Choroid plexus epithelial cell (primary cell): ENCODE measurements around the gene USP3.

ENCODE experiments used
- DNase-seq: peaks from one replicate; pipeline ENCODE4 v3.0.0-alpha.2; 2010; ENCODE audit warnings: low read depth
- H3K4me3 ChIP-seq: 2 replicates; pipeline ENCODE4 v1.5.1; 2011; ENCODE audit warnings: low read depth, mild to moderate bottlenecking, control low read depth, low read length, moderate library complexity
- CTCF ChIP-seq: conservative IDR thresholded peaks from 2 replicates; pipeline ENCODE4 v1.5.1; 2011; ENCODE audit warnings: low read depth, mild to moderate bottlenecking, control low read depth, inconsistent platforms, low read length, moderate library complexity

The USP3 gene

GRCh38 chr15:63495780-63496488, 8.5 kb upstream of the USP3 start:
- DNase-seq: no peak
- H3K4me3 ChIP-seq: no peak overlapping the region
- TF ChIP-seq CTCF: no peak

GRCh38 chr15:63497642-63498467, 6.5 kb upstream of the USP3 start:
- no peak for DNase-seq
- H3K4me3 ChIP-seq: no peak overlapping the region
- TF ChIP-seq CTCF: no peak

GRCh38 chr15:63499175-63499549, 5.2 kb upstream of the USP3 start:
- DNase-seq: no peak
- no peak for TF ChIP-seq CTCF

GRCh38 chr15:63499611-63500010, 4.8 kb upstream of the USP3 start:
- no peak overlapping the region for H3K4me3 ChIP-seq
- no peak for TF ChIP-seq CTCF
- no peak for DNase-seq

More at GRCh38 chr15:63499175-63499549, 5.2 kb upstream of the USP3 start:
- H3K4me3 ChIP-seq: no peak overlapping the region

- H3K4me3 ChIP-seq: peak overlapping the region; percentile 42
- no peak for TF ChIP-seq CTCF
- no peak for DNase-seq
Measured at GRCh38 chr15:63500265-63501250, 3.8 kb upstream of the USP3 start.

- peak; percentile 92 for DNase-seq
- peak overlapping the region; percentile 42 for H3K4me3 ChIP-seq
- no peak for TF ChIP-seq CTCF
Measured at GRCh38 chr15:63501256-63502089, 2.9 kb upstream of the USP3 start.
